ENCODE results near the gene HSPB9.

The HSPB9 gene

DNA sequence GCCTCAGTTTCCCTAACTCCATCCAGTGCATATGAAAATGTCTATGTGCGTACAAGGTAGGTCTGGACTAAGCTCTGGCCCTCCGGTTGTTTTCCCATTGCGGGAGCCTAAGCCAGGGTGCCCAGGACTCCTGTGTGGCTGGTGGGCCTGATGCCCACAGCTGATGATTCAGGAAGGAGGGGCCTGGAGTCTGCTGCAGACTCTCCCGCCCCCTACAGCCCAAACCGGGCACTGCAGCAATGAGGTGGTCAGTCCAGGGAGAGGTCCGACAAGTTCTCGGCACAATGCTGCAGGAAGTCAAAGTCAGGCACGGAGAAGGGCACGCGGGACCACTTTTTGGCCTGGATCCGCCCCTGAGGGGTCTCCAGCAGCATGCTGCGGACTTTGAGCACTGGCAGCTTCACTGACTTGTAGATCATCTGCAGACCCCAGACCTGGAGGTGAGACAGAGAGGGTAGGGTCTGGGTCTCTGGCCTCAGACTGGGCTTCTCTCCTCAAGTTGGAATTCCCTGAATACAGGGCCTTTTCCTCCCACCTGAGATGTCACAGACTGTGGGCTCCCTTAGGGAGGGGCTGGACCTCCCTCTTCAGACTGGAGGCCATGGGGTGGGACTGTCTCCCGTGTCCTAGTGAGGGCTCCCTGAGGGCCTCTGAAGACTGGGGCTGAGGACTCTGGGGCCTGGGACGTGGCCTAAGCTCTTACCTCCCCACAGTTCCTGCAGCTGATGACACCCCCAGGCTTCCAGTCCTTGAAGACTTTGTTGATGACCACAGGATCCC, 20.9 kb upstream of the HSPB9 start:
- DNase-seq: peak; percentile 81 to 82

DNA sequence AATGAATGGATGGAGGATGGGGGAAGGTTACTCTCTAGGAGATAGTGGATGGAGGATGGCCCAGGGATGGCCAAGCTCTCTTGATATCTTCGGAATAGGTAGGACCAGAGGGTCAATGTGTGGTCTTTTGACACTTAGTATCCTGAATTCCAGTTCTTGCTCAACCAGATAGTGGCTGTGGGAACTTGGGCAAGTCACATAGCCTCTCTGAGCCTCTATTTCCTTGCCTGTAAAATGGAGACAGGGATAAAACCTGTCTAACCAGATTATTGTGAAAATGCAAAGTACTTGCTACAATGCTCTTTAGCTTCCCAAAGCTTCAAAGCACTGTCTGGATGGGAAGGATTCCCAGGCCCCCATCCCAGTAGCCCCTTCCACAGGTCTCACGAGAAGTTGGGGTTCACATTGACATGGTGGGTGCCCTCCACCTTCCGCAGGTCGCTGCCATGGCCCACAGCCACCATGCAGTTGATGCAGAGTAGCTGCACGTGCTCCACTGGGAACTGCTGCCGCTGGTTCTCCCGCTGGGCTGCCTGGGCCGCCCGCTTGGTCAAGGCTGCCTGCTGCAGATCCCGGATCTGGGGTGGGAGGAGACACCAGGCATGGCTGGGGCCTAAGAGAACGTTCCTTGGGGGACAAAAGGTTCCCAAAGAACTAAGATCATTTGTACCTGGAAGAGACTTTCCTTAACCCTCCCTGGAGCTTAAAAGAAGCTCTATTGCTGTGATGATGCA, 19.2 kb upstream of the HSPB9 start:
- no peak for DNase-seq

DNA sequence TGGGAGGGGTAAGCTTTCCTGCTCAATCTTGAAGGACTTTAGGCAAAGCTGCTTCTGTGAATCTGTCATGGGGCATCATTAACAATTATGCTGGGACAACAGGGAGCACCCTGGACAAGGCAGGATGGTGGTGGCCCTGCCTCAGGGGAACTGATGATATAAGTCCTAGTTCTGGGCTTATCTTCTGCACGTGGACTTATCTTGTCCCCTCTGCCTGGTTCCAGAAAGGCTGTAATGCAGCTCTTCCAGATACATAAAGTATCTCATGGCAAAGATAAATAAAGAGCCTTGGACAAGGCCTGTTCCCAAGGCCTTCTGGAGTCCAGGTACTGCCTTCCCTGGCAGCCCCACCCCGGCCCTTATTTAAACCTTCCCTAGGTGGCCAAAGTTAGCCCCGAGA, 18.3 kb upstream of the HSPB9 start:
- no peak for DNase-seq

DNA sequence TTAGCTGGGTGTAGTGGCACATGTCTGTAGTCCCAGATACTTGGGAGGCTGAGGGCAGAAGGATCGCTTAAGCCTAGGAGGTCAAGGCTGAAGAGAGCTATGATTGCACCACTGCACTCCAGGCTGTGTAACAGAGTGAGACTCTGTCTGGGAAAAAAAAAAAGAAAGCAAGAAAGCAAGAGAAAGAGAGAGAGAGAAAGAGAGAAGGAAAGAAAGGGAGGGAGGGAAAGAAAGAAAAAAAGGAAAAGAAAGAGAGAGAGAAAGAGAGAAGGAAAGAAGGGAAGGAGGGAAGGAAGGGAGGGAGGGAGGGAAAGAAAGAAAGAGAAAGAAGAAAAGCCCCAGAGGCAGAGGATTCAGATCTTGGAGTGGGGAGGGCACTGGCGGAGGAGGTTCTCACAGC, 16.6 kb upstream of the HSPB9 start:
- DNase-seq: no peak

DNA sequence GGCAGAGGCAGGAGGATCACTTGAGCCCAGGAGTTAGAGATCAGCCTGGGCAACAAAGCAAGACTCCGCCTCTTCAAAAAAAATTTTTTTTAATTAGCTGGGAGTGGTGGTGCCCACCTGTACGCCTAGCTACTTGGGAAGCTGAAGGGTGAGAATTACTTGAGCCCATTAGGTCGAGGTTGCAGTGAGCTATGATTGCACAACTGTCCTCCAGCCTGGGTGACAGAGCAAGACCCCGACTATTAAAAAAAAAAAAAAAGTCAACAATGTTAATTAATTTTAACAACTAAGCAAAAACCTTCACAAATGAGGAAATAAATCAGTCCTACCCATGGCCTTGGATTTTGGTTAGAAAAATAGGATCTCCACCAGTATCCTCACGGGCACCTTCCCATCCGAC, 15.5 kb upstream of the HSPB9 start:
- DNase-seq: no peak

DNA sequence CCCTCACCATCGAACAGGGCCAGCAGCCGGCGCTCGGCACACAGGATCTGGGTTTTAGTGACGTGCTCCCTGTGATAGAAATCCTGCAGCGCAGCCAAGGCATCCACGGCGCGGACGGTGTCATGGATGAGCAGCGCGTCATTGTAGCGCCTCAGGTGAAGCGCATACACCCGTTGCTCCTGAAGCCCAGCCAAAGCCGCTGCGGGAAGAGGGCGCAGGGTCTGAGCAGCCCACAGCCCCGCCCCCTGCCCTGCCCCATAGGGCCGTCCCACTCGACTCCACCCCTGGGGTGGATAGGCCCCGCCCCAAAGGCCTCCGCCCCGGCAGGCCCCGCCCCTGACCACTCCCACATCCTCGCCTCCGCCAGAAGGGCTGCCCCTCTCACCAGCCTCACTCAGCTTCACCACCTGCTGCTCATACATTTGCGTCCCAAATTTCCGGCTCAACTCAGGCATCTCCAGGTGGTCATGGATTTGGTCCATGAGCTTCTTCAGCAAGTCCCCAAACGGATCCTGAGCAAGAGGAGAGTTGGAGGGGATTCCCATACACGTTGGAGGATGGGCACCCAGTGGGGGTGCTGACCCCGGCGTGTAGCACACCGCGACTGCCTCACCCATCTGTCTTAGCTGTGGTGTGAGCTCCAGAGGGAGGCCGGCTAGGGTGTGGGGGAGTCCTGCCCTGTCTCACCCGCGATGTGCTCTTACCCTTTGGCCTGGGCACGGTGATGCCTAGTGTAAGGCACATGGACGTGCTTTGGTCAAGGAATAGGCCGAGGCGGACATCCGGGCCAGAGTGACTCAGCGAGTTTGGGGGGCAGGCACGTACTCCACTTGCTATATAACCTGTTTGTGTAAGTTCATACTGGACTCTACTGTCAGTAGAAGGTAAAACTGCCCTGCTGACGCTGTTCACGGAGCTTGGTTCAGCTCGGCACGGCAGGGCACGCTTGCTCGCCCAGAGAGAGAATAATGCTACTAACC, 14.7 kb upstream of the HSPB9 start:
- peak; percentile 93 to 98 for DNase-seq

DNA sequence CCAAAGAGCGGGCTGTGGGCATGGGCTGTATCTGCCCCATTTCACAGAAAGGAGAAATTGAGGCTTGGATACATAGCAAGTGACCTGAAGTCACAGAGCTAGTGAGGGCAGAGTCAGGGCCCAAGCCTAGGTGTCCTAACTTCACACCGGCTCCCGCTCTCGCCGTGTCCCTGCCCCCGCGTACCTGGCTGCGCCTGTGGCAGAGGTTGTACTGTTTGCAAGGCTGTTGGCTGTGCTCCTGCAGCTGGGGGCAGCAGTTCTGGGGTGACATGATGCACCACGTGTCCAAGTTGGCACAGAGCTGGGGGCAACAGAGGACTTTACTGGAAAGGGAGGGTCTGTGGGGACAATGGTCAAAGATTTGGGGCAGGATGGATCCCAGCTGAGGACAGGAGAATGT, 13.5 kb upstream of the HSPB9 start:
- DNase-seq: no peak

DNA sequence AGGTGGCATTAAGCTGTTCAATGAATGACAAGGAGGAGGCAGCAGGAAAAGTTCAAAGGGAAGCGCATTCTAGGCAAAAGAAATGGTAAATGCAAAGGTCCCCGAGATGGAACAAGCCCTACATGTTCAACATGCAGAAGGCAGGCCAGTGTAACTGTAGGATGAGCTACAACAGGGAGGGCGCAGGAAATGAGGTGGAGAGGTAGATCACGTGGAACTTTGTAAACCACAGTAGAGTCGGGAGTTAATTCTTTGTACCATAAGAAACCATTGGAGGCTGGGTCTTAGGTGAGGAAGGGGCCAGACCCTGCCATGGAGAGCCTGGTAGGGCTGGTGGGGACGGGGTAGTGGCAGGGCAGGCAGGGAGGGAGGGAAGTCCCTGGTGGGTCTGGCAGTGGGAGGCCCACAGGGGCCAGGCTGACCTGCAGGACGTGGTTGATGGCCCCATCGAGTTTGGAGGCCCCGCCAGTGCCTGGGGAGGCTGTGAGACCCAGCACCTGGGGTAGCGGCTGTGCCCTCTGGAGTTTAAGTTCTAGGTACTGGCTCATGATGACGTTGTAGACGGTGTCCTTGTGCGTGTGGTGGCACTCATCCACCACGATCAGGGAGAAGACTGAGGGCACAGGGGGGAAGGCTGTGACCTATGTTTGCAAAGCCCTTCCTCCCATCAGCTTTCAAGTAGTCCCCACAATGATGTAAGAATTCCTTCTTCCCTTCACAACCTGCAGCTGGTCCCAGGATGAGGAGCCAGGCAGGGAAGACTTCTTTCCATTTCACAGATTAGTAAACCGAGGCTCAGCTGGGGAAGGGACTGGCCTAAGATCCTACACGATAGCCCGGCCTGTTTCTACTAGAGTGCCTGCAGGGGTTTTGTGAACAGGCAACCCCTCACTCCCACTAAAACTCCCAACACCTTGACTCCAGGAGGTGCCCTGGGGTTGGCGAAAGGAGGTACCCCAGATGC, 12.0 kb upstream of the HSPB9 start:
- no peak for DNase-seq

DNA sequence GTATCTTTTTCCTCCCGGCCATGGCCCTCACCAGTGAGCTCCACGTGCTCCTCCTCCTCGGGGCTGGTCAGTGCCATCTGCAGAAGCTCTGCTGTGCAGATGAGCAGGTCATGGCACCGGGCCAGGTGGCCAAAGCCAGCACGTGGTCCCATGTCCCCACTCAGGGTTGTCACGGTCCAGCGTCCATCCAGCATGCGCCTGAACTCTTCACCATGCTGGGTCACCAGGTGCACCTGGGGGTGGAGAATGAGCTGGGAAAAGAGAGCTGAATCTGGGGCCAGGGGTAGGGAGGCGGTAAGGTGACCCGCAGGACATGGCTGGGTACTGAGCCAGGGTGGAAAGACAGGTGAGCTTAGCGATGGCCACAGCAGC, 11.4 kb upstream of the HSPB9 start:
- no peak for DNase-seq

DNA sequence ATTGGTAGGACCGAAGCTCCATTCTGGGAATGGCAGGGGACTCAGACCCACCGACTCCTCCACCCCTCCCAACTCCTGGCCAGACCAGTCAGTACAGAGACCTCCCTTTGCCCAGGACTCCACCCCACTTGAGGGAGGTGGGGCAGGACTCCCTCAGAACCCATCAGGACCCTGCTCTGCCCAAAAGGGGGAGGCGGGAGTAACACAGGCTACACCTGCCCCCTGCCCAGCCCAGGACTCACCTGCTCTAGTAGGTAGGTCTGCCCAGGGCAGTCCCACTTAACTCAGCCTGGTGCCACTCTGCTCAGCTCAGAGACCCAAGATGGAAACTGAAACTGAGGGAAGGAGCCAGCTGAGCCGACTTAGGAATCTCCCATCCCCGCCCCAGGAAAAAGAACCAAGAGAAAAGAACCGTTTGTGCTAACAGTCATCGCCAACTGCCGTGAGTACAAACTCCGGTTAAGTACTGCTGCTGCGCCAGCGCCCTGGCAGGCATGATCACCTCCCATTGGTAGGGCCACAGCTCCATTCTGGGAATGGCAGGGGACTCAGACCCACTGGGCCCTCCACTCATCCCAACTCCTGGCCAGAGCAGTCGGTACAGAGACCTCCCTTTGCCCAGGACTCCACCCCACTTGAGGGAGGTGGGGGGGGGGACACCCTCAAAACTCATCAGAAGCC, 10.6 kb upstream of the HSPB9 start:
- DNase-seq: peak in 1 of 2 donors; percentile 15

DNA sequence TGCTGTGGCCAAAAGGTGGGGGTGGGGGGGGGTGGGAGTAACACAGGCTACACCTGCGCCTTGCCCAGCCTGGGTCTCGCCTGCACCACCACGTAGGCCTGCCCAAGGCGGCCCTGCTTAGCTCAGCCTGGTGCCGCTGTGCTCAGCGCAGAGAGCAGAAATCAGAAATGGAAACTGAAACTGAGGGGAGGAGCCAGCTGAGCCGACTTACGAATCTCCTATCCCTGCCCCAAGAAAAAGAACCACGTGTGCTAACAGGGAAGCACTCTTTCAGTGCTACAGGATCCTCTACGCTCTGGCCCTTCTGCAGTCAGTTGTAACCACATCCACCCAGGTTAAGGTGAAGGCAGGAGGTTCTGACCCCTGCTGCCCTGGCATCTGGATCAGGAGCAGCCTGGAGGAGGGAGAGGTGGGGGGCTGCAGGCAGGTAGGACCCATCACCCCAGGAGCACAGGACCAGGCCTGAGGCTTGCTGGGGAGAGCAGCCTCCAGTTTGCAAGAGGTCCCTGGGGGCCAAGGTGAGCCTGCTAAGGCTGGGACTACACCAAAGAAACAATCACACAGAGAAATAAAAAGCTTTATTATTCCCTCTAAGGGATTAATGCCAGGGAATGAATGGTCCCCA, 9.9 kb upstream of the HSPB9 start, which contains the start of gene DHX58:
TSS of gene DHX58 (minus strand) at position 163 of the 625 bp plus-strand sequence. CDS start 822 bp downstream, outside the sequence.
- peak; percentile 62 to 63 for DNase-seq

DNA sequence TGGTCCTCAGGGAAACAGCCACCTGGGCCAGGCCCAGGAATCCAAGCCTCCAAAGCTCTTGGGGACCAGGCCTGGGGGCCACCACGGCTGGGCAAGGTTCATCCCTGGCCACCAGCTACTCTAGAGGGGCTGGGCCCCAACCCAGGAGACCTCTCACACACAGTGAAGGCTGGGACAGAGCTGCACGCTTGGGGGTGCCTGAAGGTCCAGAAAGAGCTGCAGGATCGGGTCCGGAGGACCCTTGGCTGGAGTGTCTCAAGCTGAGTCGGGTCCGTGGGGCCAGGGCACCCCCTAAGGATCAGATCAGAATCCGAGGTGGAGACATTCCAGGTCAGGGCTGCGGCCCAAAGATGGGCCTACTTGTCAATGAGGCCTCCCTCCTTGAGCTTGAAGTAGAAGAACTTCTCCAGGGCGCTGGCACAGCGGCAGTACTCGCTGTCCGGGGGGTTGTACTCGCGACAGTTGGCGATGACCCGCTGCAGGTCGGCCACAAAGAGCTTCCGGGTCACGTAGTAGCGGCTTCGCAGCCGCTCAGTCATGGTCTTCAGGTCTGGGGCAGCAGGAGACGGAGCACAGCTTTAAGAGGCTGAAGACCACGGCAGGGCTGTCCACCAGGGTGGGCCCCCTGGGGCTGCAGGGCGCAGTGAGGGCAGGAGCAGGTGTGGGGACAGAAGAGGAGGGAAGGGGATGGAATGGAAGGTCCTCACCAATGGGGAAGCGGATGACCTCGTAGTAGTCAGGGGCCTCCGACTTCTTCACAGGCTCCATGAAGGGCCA, 9.1 kb upstream of the HSPB9 start:
- DNase-seq: no peak

DNA sequence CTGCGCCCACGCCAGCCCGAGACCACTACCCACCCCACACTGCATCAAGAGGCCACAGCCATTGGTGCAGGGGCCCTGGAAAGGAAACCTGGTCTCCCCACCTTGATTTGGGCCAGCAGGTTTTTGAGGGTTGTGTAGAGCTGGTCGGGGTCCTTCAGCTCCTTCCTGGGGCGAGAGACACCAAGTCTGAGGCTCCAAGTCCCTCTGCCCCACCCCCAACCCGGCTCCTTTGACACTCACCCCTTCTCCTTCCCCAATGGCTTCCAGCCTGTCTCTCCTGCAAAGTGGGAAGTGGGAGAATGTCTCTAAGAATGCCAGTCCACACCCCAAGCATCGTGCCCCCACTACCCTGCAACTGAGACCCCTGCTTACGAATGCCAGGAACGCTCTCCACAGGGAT, 8.5 kb upstream of the HSPB9 start:
- no peak for DNase-seq

DNA sequence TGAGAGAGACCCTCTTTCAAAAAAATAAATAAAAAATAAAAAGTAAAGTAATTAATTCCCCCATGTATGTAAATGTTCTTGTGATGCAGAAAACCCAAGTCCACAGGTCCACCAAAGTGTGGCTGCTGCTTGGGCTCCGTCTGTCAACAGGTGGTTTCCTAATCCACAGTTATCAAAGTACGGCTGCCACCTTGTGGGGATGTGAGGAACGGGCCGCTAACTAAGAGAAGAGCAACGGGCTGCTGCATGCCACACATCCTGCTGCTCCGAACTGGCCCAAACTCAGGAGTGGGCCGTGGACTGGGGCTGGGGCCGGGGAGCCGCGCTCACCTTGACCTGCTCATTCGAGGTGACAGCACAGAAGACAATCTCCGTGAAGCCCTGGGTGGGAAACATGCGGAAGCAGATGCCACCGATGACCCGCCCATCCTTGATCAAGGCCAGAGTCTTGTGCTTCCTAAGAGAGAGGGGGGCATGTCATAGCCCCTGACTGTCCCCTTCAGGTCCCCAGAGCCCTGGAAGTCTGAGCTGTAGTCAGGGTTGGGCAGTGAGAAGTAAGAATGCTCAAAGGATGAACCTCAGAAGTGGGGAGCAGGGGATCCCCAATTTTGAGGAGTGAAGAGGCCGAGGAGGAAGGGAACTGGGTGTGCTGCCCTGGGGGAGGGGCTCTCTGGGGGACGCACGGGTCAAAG, 5.8 kb upstream of the HSPB9 start:
- peak; percentile 73 to 77 for DNase-seq

DNA sequence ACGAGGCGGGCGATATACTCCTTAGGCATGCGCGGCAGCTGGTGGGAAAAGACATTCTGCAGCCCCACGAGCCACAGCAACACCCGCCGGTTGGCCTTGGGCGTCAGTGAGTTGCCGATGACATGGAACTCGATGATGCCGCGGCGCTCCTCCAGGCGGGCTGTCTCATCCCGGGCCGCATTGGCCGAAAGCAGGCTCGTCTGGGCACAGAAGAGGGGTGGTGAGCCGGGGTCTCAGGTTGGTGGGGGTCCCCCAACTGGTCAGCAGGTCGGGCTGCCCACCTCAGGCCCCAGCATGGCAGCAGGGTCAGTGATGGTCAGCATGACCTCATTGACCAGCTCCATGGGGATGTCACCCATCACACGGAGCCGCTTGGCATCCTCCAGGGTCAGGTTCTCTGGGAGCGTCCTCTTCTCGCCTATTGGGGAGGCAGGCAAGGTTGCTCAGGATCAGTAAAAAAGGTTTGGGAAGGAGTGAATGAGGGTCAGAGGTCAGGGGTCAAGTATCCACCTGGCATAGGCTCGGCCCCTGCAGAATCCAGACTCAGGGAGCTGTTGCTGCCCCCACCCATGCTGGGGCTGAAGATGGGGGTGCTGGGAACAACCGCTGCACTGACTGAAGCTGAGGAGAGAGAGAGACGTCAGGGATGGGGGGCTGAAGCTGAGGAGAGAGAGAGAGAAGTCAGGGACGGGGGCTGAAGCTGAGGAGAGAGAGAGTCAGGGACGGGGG, 5.0 kb upstream of the HSPB9 start:
- DNase-seq: no peak

DNA sequence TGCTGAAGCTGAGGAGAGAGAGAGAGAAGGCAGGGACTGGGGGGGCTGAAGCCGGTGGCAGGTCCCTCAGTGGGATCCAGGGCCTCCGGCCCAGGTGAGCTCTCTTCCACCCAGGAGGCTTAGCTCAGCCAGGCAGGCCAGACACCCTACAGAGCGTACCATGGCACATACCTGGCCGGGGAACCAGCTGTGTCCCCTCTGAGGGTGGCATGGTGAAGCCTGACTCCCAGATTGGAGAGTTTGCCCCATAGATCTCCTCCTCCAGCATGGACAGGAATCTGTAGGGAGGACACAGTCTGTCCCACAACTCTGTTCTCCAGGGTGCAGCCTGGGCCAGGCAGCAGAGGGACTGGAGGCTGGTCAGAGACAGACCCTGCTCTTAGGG, 4.5 kb upstream of the HSPB9 start:
- DNase-seq: no peak

DNA sequence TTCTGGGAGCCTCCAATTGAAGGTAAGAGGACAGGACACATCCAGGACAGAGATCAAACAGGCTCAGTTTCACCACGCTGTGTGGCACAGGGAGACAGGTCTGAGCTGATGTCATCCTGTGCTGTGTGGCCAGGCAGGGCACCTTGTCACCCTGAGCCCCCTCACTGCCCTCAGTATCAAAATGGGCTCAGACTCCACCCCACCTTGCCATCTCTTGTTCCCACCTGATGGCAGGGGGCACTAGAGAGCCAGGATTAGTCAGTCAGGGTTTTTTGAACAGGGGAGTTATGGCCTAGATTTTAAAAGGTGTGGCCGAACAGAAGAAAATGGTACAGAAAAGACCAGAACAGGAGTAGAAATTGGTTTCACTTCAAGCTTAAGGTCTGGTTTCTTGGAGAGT, 4.1 kb upstream of the HSPB9 start:
- DNase-seq: peak; percentile 39 to 40

DNA sequence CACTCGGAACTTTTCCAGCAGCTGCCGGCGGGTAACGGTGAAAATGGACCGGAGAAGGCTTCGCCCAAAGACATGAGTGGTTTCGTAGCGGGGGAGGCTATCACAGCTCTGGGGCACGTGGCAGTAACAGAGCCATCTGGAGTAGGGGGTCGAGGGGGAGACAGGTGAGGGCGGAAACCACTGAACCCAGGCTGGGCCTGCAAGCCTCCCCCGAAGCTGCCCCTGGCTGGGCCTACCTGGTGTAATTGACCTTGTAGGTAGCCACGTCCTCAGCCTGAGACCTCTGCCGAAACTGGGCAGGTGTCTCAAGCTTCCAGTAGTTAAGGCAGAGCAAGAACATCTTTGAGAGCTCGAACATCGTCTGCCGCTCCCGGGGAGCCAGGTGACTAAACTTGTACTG, 3.3 kb upstream of the HSPB9 start:
- no peak for DNase-seq
